Hematopoietic multipotent progenitor cell treated with erythropoietin and hydrocortisone succinate and interleukin-3 and kit ligand, for 17 days (in vitro differentiated cells): ENCODE results near the gene LCTL.

ENCODE experiments used
- DNase-seq: peaks from one replicate; pipeline ENCODE4 v3.0.0-alpha.2; 2015; ENCODE audit warnings: low spot score

The LCTL gene

DNA sequence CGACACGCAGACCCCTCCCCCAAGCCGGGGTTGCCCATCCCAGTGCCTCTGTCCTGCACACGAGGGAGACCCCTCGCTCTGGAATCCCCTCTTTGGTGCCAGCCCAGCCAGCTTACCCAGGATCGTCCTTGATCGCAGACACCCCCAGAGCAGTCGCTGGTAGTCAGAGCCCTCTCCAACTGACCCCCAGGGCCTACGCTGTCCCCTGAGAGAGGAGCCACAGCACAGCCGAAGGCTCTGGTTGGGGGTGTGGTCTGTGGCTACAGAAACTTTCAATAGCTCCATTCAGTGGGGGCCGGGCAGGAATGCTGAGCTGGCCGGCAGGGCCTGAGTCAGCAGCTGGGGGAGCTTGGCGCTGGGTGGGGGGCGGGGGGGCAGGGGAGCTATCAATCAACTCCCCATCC lies at the start of gene LCTL:
Gene LCTL, minus strand, starts transcription at position 258 of the 404 bp plus-strand sequence. CDS start 633 bp downstream, outside the sequence.
- no peak for DNase-seq

DNA sequence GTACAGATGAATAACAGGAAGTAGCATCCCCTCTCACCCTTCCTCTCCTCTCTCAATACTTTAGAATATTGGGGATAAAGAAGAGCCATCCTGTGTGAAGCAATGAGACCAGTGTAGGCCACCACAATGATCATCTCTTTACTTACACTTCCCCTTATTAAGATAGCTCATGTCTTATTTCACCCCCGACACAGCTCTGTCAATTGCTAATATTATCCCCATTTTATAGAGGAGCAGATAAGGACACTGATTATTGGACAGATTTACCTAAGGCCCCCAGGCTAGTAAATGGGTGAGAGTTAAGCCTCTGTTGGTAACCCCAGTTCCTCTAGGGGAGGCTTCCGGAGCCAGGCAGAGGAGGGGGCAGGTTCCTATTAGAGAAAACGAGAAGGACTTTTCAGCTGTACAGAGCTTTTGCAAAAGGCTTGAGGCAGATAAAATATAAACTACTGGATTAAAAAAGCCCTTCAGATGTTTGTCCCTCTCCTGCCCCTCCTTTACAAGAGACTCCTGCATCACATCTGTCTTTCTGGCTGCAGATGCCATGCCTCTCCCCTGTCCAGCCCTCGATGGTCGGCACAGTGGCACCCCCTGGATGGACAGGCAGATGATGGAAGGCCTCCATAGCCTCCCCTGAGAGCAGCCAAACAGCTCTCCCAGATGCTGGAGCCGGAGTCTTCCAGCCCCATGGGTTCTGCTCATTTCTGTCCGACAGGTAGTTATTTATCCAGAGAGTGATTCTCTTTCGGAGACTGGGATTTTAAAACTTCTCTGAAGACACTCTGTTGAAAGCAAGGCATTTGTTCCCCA lies 49.4 kb upstream of the LCTL start:
- DNase-seq = no peak

- no peak for DNase-seq
Observed at GRCh38 chr15:66614456-66614855, 48.7 kb upstream of the LCTL start.

DNA sequence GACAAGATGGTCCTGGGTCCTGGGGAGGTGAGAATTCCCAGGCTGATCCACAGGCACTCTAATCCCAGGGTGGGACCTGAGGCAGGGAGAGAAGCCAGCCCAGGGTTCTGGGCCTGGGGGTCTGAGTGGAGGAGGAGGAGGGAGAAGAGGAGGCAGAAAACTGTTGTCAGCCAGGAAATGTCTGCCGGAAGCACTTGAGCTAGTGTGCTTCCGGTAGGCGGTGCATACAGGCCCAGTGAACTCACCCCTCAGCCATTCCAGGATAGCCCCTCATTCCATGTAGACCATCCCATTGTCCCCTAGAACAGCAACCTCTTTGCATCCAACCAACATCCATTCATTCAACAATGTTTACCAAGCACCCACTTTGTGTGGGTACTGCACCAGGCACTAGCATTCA lies 47.9 kb upstream of the LCTL start:
- DNase-seq = no peak

DNA sequence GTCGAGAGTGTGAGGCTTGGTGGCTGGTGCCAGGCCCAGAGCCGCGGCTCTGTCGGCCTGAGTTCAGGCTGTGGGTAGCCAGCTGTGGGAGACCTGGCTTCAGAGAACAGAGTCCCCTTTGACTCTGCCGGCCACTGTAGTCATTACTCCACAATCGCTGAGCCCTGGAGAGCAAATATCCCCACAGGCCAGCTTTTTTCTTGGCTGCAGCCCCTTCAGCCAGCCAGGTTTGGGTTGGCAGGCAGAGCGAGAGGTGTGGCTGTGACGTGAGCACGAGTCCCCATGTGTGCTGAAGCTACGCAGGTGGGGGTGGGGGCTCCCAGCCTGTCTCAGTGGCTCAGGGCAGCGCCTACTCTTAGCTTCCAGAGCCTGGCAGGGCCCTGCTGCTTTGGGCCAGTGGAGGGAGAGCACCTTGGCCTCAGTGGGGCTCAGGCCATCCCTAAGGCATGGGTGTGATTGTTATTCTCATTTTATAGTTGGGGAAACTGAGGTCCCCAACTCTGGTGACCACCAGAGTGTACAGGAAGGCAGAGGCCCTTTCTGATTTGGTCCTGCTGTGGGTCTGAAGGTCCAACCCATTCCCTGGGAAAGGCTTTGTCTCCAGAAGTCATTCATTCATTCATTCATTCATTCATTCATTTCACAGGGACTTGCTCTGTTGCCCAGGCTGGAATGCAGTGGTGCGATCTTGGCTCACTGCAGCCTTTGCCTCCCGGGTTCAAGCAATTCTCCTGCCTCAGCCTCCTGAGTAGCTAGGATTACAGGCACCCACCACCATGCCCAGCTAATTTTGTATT lies 45.7 kb upstream of the LCTL start:
- DNase-seq = no peak

DNA sequence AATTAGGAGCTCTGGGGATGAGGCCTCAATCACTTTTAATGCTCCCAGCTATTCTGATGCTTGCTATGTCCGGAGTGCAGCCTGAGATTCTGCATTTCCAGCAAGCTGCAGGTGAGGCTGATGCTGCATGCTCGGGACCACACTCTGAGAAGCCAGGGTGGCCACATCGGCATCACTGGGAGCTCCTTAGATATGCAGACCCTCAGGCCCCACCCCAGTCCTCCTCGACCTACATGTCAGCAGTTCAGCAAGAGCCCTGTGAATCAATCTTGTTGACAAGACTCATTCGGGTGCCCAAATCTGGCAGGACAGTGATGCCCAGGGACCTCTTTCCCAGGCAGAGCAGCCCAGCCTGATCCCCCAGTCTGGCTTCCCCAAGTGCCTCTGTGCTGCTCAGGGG lies 44.1 kb upstream of the LCTL start:
- DNase-seq = no peak

DNA sequence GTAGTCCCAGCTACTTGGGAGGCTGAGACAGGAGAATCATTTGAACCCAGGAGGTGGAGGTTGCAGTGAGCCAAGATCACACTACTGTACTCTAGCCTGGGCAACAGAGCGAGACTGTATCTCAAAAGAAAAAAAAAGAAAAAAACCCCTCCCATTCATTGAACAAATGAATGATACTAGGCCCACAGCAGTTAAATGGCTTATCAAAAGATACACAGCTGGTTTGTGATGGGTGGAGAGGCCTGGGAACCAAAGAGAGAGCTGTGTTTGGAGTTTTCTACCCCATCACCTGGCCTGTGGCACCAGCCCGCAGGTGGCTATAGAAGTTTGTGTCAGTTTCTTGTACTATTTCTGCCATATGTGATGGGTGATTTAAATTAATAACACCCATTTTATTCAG lies 43.1 kb upstream of the LCTL start:
- no peak for DNase-seq

DNA sequence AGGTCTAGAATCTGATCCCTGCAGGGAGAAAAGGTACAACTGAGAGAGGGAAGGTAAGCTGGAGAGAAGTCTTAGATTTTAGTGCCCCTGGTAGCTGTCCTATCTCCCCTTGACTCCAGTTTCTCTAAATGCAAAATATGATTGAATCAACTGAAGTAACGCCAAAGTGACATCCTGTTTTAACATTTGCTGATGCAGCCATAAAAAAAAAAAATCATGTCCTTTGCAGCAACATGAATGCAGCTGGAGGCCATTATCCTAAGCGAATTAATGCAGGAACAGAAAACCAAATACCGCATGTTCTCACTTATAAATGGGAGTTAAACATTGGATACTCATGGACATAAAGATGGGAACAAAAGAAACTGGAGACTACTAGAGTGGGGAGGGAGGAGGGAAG lies 42.4 kb upstream of the LCTL start:
- no peak for DNase-seq

- DNase-seq = peak; percentile 71
Observed at GRCh38 chr15:66603301-66604179, 37.7 kb upstream of the LCTL start.

DNA sequence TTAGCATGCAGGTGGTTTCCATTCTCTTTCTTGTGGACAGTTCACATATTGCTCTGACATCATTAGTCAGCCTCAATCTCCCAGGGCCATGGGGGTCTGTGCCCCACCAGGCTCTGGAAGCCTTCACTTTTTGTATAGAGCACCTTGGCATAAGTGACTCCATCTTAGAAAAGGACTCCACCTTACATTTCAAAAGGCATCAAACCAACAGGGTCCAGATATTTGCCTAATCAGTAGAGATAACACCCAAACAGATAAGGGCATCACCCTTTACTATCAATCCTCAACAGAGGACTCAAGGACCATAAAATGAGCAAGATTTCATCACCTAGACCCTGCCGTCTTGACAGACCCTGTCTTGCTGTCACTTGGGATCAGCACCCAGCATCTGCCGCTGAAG lies 35.7 kb upstream of the LCTL start:
- no peak for DNase-seq

GRCh38 chr15:66600240-66600627 lies 34.4 kb upstream of the LCTL start:
- no peak for DNase-seq

DNA sequence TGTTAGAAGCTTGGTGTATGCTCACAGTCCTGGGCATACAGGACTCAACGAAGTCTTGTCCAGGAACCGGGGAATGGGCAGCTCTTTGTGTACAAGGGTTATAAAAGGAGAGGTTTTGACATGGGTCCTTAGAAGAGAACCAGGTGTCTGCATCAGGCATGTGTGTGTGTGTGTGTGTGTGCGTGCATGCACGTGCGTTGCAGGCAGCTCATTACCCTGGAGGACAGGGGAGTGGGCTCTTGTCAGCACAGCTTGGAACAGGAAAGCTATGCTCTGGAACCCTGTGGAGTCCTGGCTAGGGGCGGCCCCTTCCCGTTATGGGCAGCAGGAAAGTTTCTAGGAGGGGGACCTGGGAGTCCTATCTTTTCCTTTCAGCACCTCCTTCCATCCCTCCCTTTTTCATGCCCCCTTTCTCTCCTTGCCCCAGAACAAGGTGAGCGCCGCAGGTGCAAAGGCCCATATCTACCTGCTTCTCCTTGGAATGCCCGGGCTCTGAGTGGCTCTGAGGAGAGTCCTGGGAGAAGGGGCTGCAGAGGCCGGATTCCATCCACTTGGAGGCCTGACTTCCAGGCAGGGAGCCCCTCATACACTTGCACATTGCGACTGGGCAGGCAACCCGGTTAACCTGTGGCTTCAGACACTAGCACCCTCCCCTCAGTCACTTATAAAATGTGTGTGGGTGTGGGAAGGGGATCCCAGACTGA lies 33.9 kb upstream of the LCTL start:
- DNase-seq = no peak

DNA sequence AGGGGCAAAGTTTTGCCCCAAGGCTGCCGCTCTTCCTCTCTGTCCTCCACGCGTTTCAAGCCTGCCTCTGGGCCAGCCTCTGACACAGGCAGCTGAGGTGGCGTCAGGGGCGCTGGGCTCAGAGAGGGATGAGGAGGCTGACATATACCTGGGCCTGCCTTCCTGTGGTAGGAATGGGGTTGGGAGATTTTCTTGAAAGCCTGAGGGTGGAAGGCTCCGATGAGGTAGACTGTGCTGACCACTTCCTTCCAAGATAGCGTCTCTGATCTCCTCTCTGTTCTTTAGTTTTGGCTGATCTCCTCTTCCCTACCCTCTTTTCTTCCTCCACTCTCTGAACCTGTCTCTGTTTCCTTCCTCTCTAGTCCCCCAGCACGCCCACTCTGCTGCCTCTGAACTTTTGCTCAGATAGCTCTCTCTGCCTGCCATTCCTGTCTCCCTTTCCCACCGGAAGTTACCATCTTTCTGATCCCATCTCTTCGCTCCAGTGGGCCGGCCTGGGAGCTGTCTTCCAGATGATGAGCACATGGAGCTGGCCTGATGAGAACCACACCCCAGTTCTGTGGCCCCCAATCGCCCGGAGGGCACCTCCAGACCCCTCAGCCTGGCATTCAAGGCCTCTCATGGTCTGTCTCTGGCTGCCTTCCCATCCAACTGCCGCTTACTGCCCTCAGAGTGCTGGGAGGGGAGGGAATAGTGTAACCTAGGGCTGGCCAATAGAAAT lies 32.5 kb upstream of the LCTL start:
- DNase-seq = no peak

GRCh38 chr15:66595931-66596545 lies 30.2 kb upstream of the LCTL start:
- DNase-seq = no peak

- no peak for DNase-seq
Observed at GRCh38 chr15:66595332-66595731, 29.5 kb upstream of the LCTL start.

- no peak for DNase-seq
Observed at GRCh38 chr15:66594836-66595235, 29.0 kb upstream of the LCTL start.

- DNase-seq = no peak
Observed at GRCh38 chr15:66594344-66594743, 28.5 kb upstream of the LCTL start.

DNA sequence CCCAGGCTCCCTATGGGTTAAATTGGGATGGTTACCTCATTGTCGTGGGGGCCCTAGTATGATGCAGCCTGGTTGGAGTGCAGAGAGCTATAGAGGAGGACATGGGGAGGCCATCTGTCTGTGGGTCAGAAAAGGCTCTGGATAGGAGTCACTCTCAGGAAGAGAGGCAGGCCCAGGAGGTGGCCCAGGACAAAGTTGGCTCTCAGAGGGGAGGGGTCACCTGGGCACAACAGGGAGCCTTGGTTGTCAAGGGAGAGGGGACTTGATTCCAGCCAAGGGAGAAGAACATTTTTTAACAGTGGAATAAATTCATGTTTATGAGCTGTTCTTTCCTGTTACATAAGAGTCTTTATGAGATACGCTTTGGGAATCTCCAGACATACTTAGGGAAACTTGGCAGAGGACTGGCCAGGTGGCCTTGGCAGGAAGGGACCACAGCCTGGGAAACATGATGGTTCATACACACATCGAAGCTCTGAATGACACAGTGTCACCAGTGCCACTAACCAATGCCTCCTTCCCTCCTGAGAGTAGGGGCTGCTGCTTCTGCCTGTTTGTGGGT lies 27.5 kb upstream of the LCTL start:
- DNase-seq = no peak

- peak; percentile 34 for DNase-seq
Observed at GRCh38 chr15:66592505-66593218, 26.9 kb upstream of the LCTL start.
